ENCODE data around the gene LAP3.

LAP3 gene

GRCh38 chr4:17619416-17620105 lies 42.6 kb downstream of the LAP3 start:
- no peak for DNase-seq (ENCODE audit: low read depth)

GRCh38 chr4:17623451-17624001 lies 46.5 kb downstream of the LAP3 start:
- DNase-seq (ENCODE audit: low read depth), result peak; percentile 55

- DNase-seq (ENCODE audit: low read depth), result no peak
Measured at GRCh38 chr4:17624821-17625220, 47.8 kb downstream of the LAP3 start.

GRCh38 chr4:17630228-17630627 lies 53.2 kb downstream of the LAP3 start:
- DNase-seq (ENCODE audit: low read depth), result no peak

- no peak for DNase-seq (ENCODE audit: low read depth)
Measured at GRCh38 chr4:17633600-17633999, 56.6 kb downstream of the LAP3 start.

GRCh38 chr4:17635056-17635455 lies 58.1 kb downstream of the LAP3 start:
- DNase-seq (ENCODE audit: low read depth), result no peak

- DNase-seq (ENCODE audit: low read depth), result no peak
Measured at GRCh38 chr4:17636341-17636695, 59.3 kb downstream of the LAP3 start.

- peak; percentile 43 for DNase-seq (ENCODE audit: low read depth)
Measured at GRCh38 chr4:17636696-17637622, 60.0 kb downstream of the LAP3 start.

- DNase-seq (ENCODE audit: low read depth), result no peak
Measured at GRCh38 chr4:17639136-17639535, 62.1 kb downstream of the LAP3 start.

- DNase-seq (ENCODE audit: low read depth), result no peak
Measured at GRCh38 chr4:17642398-17642783, 65.4 kb downstream of the LAP3 start.

- no peak for DNase-seq (ENCODE audit: low read depth)
Measured at GRCh38 chr4:17646693-17647092, 69.7 kb downstream of the LAP3 start.

- DNase-seq (ENCODE audit: low read depth), result no peak
Measured at GRCh38 chr4:17647176-17647806, 70.3 kb downstream of the LAP3 start.

- no peak for DNase-seq (ENCODE audit: low read depth)
Measured at GRCh38 chr4:17647927-17648326, 70.9 kb downstream of the LAP3 start.

- no peak for DNase-seq (ENCODE audit: low read depth)
Measured at GRCh38 chr4:17650406-17650805, 73.4 kb downstream of the LAP3 start.

GRCh38 chr4:17654701-17655100 lies 77.7 kb downstream of the LAP3 start:
- no peak for DNase-seq (ENCODE audit: low read depth)

GRCh38 chr4:17657090-17657489 lies 80.1 kb downstream of the LAP3 start:
- DNase-seq (ENCODE audit: low read depth), result no peak
